NCI-H2227 (cell line): ENCODE data around the gene ADGRG6.
"Not testable (repeated sequence)": the region's sequence is repeated elsewhere in the genome, so short reads cannot be mapped to it uniquely, and the experiment has no call there.

Experiments
- DNase-seq: peaks from one replicate; lab custom pipeline; 2025; ENCODE audit not compliant: unreplicated experiment; lab: John Stamatoyannopoulos, UW

ADGRG6 gene

GRCh38 chr6:142342986-142343385 is 41.2 kb downstream of the ADGRG6 start:
- DNase-seq = no peak

- DNase-seq = no peak
These were observed 42.1 kb downstream of the ADGRG6 start for GRCh38 chr6:142343938-142344337.

- DNase-seq = no peak
These were observed 43.5 kb downstream of the ADGRG6 start for GRCh38 chr6:142345261-142345660.

- not testable (repeated sequence) for DNase-seq
These were observed 44.4 kb downstream of the ADGRG6 start for GRCh38 chr6:142346166-142346565.

- no peak for DNase-seq
These were observed 47.5 kb downstream of the ADGRG6 start for GRCh38 chr6:142349215-142349823.

- DNase-seq = no peak
These were observed 48.5 kb downstream of the ADGRG6 start for GRCh38 chr6:142350309-142350708.

GRCh38 chr6:142353690-142354089 is 51.9 kb downstream of the ADGRG6 start:
- no peak for DNase-seq

GRCh38 chr6:142354650-142355049 is 52.8 kb downstream of the ADGRG6 start:
- DNase-seq = no peak

GRCh38 chr6:142355520-142356174 is 53.8 kb downstream of the ADGRG6 start:
- no peak for DNase-seq

GRCh38 chr6:142356201-142356883 is 54.5 kb downstream of the ADGRG6 start:
- no peak for DNase-seq

- DNase-seq = no peak
These were observed 55.0 kb downstream of the ADGRG6 start for GRCh38 chr6:142356884-142357225.

GRCh38 chr6:142357879-142358278 is 56.1 kb downstream of the ADGRG6 start:
- DNase-seq = no peak

- no peak for DNase-seq
These were observed 57.6 kb downstream of the ADGRG6 start for GRCh38 chr6:142359271-142359960.

GRCh38 chr6:142361345-142361744 is 59.5 kb downstream of the ADGRG6 start:
- DNase-seq = no peak

GRCh38 chr6:142361779-142362750 is 60.3 kb downstream of the ADGRG6 start:
- no peak for DNase-seq

GRCh38 chr6:142367061-142367460 is 65.3 kb downstream of the ADGRG6 start:
- no peak for DNase-seq

- DNase-seq = no peak
These were observed 65.8 kb downstream of the ADGRG6 start for GRCh38 chr6:142367501-142368018.

- no peak for DNase-seq
These were observed 67.5 kb downstream of the ADGRG6 start for GRCh38 chr6:142369266-142369665.

GRCh38 chr6:142372348-142372747 is 70.5 kb downstream of the ADGRG6 start:
- no peak for DNase-seq

GRCh38 chr6:142373268-142374090 is 71.7 kb downstream of the ADGRG6 start:
- DNase-seq = no peak
